OCI-LY7 (cell line): ENCODE data around the gene MINDY4. TPM values are rescaled to one million over a fixed set of nuclear protein-coding genes. Genes with fewer than 3 reads are reported as not detected.

ENCODE experiments used
- BruUV-seq: library from RNA; stranded (reverse); fragments of 400-500 nt; replicated peaks from 2 replicates; lab custom pipeline; 2021; lab: Mats Ljungman, UMichigan
- CTCF ChIA-PET: fragments of 300-600 bp; sonication (Branson Sonifier 250); formaldehyde crosslinking; loops from one replicate; lab custom pipeline; 2022; ENCODE audit warnings: antibody characterized with exemption; ENCODE audit not compliant: unreplicated experiment; lab: Charles Lee
- POLR2A ChIA-PET: fragments of 300-600 bp; sonication (Branson Sonifier 250); formaldehyde crosslinking; loops from one replicate; lab custom pipeline; 2022; ENCODE audit warnings: antibody characterized with exemption; lab: Charles Lee
- DNase-seq: peaks from one replicate; pipeline ENCODE4 v3.0.0-alpha.2; 2015; ENCODE audit warnings: low spot score
- H2AFZ ChIP-seq: fragments of 200-600 bp; sonication (generic), shearing (Covaris generic); 2 replicates; pipeline ENCODE4 v1.6.1; 2014; ENCODE audit warnings: mild to moderate bottlenecking, antibody characterized with exemption, low read length, moderate library complexity
- H3K27ac ChIP-seq: fragments of 200-600 bp; sonication (generic); 2 replicates; pipeline ENCODE4 v1.5.1; 2014; ENCODE audit warnings: mixed run types, low read depth, mild to moderate bottlenecking, moderate library complexity, low read length, inconsistent platforms; ENCODE audit not compliant: poor library complexity, severe bottlenecking
- H3K36me3 ChIP-seq: fragments of 200-600 bp; sonication (generic); 2 replicates; pipeline ENCODE4 v1.6.1; 2014; ENCODE audit warnings: mild to moderate bottlenecking, antibody characterized with exemption, low read length, moderate library complexity, mixed read lengths; ENCODE audit not compliant: insufficient read depth
- H3K4me1 ChIP-seq: fragments of 200-600 bp; sonication (generic); 2 replicates; pipeline ENCODE4 v1.5.1; 2014; ENCODE audit warnings: mild to moderate bottlenecking, low read length; ENCODE audit not compliant: insufficient read depth, poor library complexity, severe bottlenecking
- H3K4me2 ChIP-seq: fragments of 200-600 bp; sonication (generic); 2 replicates; pipeline ENCODE4 v1.6.1; 2014; ENCODE audit warnings: mild to moderate bottlenecking, low read length
- H3K4me3 ChIP-seq: fragments of 200-600 bp; sonication (generic); 2 replicates; pipeline ENCODE4 v1.5.1; 2014; ENCODE audit warnings: mild to moderate bottlenecking, low read depth, low read length; ENCODE audit not compliant: poor library complexity, severe bottlenecking
- H3K79me2 ChIP-seq: fragments of 200-600 bp; sonication (generic); 2 replicates; pipeline ENCODE4 v1.6.1; 2016; ENCODE audit warnings: low read depth, mild to moderate bottlenecking, low read length, moderate library complexity, mixed read lengths; ENCODE audit not compliant: insufficient read depth
- H3K9me2 ChIP-seq: fragments of 200-600 bp; sonication (generic); 2 replicates; pipeline ENCODE4 v1.6.1; 2016; ENCODE audit warnings: mild to moderate bottlenecking, low read length, mixed read lengths; ENCODE audit not compliant: insufficient read depth
- H3K9me3 ChIP-seq: fragments of 200-600 bp; sonication (generic); 2 replicates; pipeline ENCODE4 v1.6.1; 2014; ENCODE audit warnings: mild to moderate bottlenecking, mixed run types, low read length, mixed read lengths
- H4K20me1 ChIP-seq: fragments of 200-600 bp; sonication (generic); 2 replicates; pipeline ENCODE4 v1.6.1; 2014; ENCODE audit warnings: mild to moderate bottlenecking, antibody characterized with exemption, low read length, moderate library complexity, mixed read lengths; ENCODE audit not compliant: insufficient read depth
- EZH2phosphoT487 ChIP-seq: fragments of 200-600 bp; sonication (generic); IDR thresholded peaks from 2 replicates; pipeline ENCODE4 v1.6.1; 2018; ENCODE audit warnings: low read depth, borderline replicate concordance, mild to moderate bottlenecking, mixed run types, antibody characterized with exemption, low read length, moderate library complexity, mixed read lengths
- intact Hi-C: fragments of 100-400 bp; cut with micrococcal nuclease; formaldehyde crosslinking; loops from one replicate; pipeline ENCODE4 v1.10.0; 2022; ENCODE audit not compliant: unreplicated experiment
- total RNA-seq, 2 experiments: library from RNA; depleted of rRNA in 1 of 2; stranded (reverse); fragments of >200 nt in 1 of 2; shearing (Covaris generic) in 1 of 2; gene quantifications; 2 replicates each; pipeline ENCODE4 v1.2.3, GENCODE V29; 2014 to 2022
- TF ChIP-seq, protein P1 (sequence below): fragments of 200-600 bp; sonication (generic); conservative IDR thresholded peaks from 2 replicates; pipeline ENCODE4 v1.5.1; 2014; ENCODE audit warnings: mild to moderate bottlenecking, antibody characterized with exemption, low read length, moderate library complexity, mixed read lengths

The MINDY4 gene
- total RNA-seq, 2 experiments from 2014 or later, result 0.86 TPM; not detected in 1

- ChIA-PET CTCF (no interaction called here), POLR2A (interaction anchor here (0.6 kb wide), 1 partner anchor 521 kb away, joined by 3 read pairs; no protein-coding TSS in a partner anchor)
- H3K36me3 ChIP-seq, result no peaks in the 10 kb centered on the region
- no TSS peak for BruUV-seq
- H3K27ac ChIP-seq, result no peak overlapping the region
- intact Hi-C loops, result no loop called here
- no peaks in the 10 kb centered on the region for H3K9me2 ChIP-seq
- no peak overlapping the region for H3K4me2 ChIP-seq
- no peaks in the 10 kb centered on the region for H3K4me1 ChIP-seq
- DNase-seq, result no peak
- H4K20me1 ChIP-seq, result no peaks in the 10 kb centered on the region
- no peak overlapping the region for H3K4me3 ChIP-seq
- TF ChIP-seq, protein P1, sequence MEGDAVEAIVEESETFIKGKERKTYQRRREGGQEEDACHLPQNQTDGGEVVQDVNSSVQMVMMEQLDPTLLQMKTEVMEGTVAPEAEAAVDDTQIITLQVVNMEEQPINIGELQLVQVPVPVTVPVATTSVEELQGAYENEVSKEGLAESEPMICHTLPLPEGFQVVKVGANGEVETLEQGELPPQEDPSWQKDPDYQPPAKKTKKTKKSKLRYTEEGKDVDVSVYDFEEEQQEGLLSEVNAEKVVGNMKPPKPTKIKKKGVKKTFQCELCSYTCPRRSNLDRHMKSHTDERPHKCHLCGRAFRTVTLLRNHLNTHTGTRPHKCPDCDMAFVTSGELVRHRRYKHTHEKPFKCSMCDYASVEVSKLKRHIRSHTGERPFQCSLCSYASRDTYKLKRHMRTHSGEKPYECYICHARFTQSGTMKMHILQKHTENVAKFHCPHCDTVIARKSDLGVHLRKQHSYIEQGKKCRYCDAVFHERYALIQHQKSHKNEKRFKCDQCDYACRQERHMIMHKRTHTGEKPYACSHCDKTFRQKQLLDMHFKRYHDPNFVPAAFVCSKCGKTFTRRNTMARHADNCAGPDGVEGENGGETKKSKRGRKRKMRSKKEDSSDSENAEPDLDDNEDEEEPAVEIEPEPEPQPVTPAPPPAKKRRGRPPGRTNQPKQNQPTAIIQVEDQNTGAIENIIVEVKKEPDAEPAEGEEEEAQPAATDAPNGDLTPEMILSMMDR, result no peak
- no peak for TF ChIP-seq EZH2phosphoT487
- H3K9me3 ChIP-seq, result no peaks in the 10 kb centered on the region
- no peak overlapping the region for H2AFZ ChIP-seq
- no peaks in the 10 kb centered on the region for H3K79me2 ChIP-seq
These were observed 88.2 kb downstream of the MINDY4 start for GRCh38 chr7:30859202-30859939.

GRCh38 chr7:30859940-30860496, 88.8 kb downstream of the MINDY4 start:
- TF ChIP-seq, protein P1, result no peak
- TF ChIP-seq EZH2phosphoT487, result no peak
- Histone ChIP-seq H3K4me3 (no peak overlapping the region), H3K9me3 (no peaks in the 10 kb centered on the region), H3K4me1 (no peaks in the 10 kb centered on the region), H3K36me3 (no peaks in the 10 kb centered on the region), H3K4me2 (no peak overlapping the region), H3K27ac (no peak overlapping the region), H2AFZ (no peak overlapping the region), H4K20me1 (no peaks in the 10 kb centered on the region), H3K9me2 (no peaks in the 10 kb centered on the region), H3K79me2 (no peaks in the 10 kb centered on the region)
- intact Hi-C loops, result no loop called here
- no TSS peak for BruUV-seq
- POLR2A ChIA-PET, result interaction anchor here (0.6 kb wide), 1 partner anchor 520 kb away, joined by 3 read pairs; no protein-coding TSS in a partner anchor
- DNase-seq, result no peak
- CTCF ChIA-PET, result no interaction called here

- Histone ChIP-seq H3K79me2 (no peaks in the 10 kb centered on the region), H4K20me1 (no peaks in the 10 kb centered on the region), H3K9me2 (no peaks in the 10 kb centered on the region), H3K27ac (no peak overlapping the region), H3K4me1 (no peaks in the 10 kb centered on the region), H2AFZ (no peak overlapping the region), H3K4me3 (no peak overlapping the region), H3K9me3 (no peaks in the 10 kb centered on the region), H3K36me3 (no peaks in the 10 kb centered on the region), H3K4me2 (no peak overlapping the region)
- no peak for DNase-seq
- no TSS peak for BruUV-seq
- TF ChIP-seq EZH2phosphoT487, result no peak
- TF ChIP-seq, protein P1, result no peak
- CTCF ChIA-PET, result no interaction called here
- intact Hi-C loops, result no loop called here
- POLR2A ChIA-PET, result no interaction called here
These were observed 90.4 kb downstream of the MINDY4 start for GRCh38 chr7:30861612-30862011.
